ENCODE data around the gene GFI1. TPM values are rescaled to one million over a fixed set of nuclear protein-coding genes. Genes with fewer than 3 reads are reported as not detected.

Gene GFI1
- total and polyA plus RNA-seq, 7 donors, result 0.28 to 9.6 (median 0.49) TPM

- TF ChIP-seq POLR2A (IDR thresholded peaks at IDR 0.05) (no peak), POLR2AphosphoS5 (IDR thresholded peaks at IDR 0.05) (no peak), EP300 (IDR thresholded peaks at IDR 0.05) (no peak), CTCF (IDR thresholded peaks at IDR 0.05) (no peak)
- Histone ChIP-seq H3K4me1 (no peaks in the 10 kb centered on the region), H3K9me3 (no peaks in the 10 kb centered on the region), H3K27me3 (peaks cover 0 to 17% (median 0%) of the 10 kb centered on the region in 3 donors), H3K27ac (no peak overlapping the region), H3K4me3 (no peak overlapping the region), H3K36me3 (no peaks in the 10 kb centered on the region)
- no peak for DNase-seq
- intact Hi-C loops (cut with DNase I), result no loop called here
- WGBS, 2 donors, result 71 to 87% methylated on average over 5 of the region's 5 CpGs
These were observed 12.8 kb downstream of the GFI1 start for GRCh38 chr1:92473781-92474495.

GRCh38 chr1:92470216-92470615 is 16.5 kb downstream of the GFI1 start:
- no peaks in the 10 kb centered on the region for H3K9me3 ChIP-seq
- peaks cover 0 to 3% (median 0%) of the 10 kb centered on the region in 3 donors for H3K27me3 ChIP-seq
- intact Hi-C loops (cut with DNase I), result no loop called here
- H3K4me3 ChIP-seq, result no peak overlapping the region
- no peak for TF ChIP-seq POLR2A (IDR thresholded peaks at IDR 0.05)
- no peak for TF ChIP-seq EP300 (IDR thresholded peaks at IDR 0.05)
- no peak for TF ChIP-seq POLR2AphosphoS5 (IDR thresholded peaks at IDR 0.05)
- TF ChIP-seq CTCF (IDR thresholded peaks at IDR 0.05), result no peak
- no peaks in the 10 kb centered on the region for H3K36me3 ChIP-seq
- DNase-seq, result no peak
- H3K4me1 ChIP-seq, result no peaks in the 10 kb centered on the region
- no peak overlapping the region for H3K27ac ChIP-seq
- 93 to 95% methylated on average over 1 of the region's 1 CpG for WGBS, 2 donors

- Histone ChIP-seq H3K9me3 (no peaks in the 10 kb centered on the region), H3K36me3 (no peaks in the 10 kb centered on the region), H3K4me1 (no peaks in the 10 kb centered on the region), H3K4me3 (no peak overlapping the region), H3K27me3 (peaks cover 0 to 6% (median 0%) of the 10 kb centered on the region in 3 donors), H3K27ac (no peak overlapping the region)
- WGBS, 2 donors, result 75 to 86% methylated on average over 1 of the region's 1 CpG
- intact Hi-C loops (cut with DNase I), result no loop called here
- DNase-seq, result no peak
- TF ChIP-seq EP300 (IDR thresholded peaks at IDR 0.05), result no peak
- TF ChIP-seq POLR2AphosphoS5 (IDR thresholded peaks at IDR 0.05), result no peak
- no peak for TF ChIP-seq CTCF (IDR thresholded peaks at IDR 0.05)
- TF ChIP-seq POLR2A (IDR thresholded peaks at IDR 0.05), result no peak
These were observed 19.9 kb downstream of the GFI1 start for GRCh38 chr1:92466683-92467352.

- Histone ChIP-seq H3K4me1 (no peaks in the 10 kb centered on the region), H3K27ac (no peak overlapping the region), H3K36me3 (no peaks in the 10 kb centered on the region), H3K4me3 (no peak overlapping the region), H3K9me3 (no peaks in the 10 kb centered on the region), H3K27me3 (peaks cover 0 to 6% (median 0%) of the 10 kb centered on the region in 3 donors)
- intact Hi-C loops (cut with DNase I), result no loop called here
- DNase-seq, result no peak
- TF ChIP-seq POLR2AphosphoS5 (IDR thresholded peaks at IDR 0.05) (no peak), POLR2A (IDR thresholded peaks at IDR 0.05) (no peak), EP300 (IDR thresholded peaks at IDR 0.05) (no peak), CTCF (IDR thresholded peaks at IDR 0.05) (no peak)
- 92 to 97% methylated on average over 1 of the region's 1 CpG for WGBS, 2 donors
These were observed 21.5 kb downstream of the GFI1 start for GRCh38 chr1:92465256-92465647.

All from sigmoid colon (tissue), 7 donors.